Measurements from ENCODE around the gene RBM22.

GRCh38 chr5:150671509-150672236 lies 29.2 kb downstream of the RBM22 start:
- TF ChIP-seq CTCF (IDR thresholded peaks at IDR 0.05) = no peak
- no peak for TF ChIP-seq POLR2A (IDR thresholded peaks at IDR 0.05)
- TF ChIP-seq EP300 (IDR thresholded peaks at IDR 0.05) = no peak

All from ovary (tissue), 3 donors.